ENCODE results near the gene LY6G6C. TPM values are rescaled to one million over a fixed set of nuclear protein-coding genes. Genes with fewer than 3 reads are reported as not detected.

LY6G6C gene
- total and polyA plus RNA-seq, 2 of the 13 experiments (the other 11 are each of a cell fraction or from before 2014, with no cell fraction given), result 0.15 TPM; not detected in 1

GRCh38 chr6:31729979-31730630 lies 8.6 kb upstream of the LY6G6C start (continued):
- TF ChIP-seq, protein P1, sequence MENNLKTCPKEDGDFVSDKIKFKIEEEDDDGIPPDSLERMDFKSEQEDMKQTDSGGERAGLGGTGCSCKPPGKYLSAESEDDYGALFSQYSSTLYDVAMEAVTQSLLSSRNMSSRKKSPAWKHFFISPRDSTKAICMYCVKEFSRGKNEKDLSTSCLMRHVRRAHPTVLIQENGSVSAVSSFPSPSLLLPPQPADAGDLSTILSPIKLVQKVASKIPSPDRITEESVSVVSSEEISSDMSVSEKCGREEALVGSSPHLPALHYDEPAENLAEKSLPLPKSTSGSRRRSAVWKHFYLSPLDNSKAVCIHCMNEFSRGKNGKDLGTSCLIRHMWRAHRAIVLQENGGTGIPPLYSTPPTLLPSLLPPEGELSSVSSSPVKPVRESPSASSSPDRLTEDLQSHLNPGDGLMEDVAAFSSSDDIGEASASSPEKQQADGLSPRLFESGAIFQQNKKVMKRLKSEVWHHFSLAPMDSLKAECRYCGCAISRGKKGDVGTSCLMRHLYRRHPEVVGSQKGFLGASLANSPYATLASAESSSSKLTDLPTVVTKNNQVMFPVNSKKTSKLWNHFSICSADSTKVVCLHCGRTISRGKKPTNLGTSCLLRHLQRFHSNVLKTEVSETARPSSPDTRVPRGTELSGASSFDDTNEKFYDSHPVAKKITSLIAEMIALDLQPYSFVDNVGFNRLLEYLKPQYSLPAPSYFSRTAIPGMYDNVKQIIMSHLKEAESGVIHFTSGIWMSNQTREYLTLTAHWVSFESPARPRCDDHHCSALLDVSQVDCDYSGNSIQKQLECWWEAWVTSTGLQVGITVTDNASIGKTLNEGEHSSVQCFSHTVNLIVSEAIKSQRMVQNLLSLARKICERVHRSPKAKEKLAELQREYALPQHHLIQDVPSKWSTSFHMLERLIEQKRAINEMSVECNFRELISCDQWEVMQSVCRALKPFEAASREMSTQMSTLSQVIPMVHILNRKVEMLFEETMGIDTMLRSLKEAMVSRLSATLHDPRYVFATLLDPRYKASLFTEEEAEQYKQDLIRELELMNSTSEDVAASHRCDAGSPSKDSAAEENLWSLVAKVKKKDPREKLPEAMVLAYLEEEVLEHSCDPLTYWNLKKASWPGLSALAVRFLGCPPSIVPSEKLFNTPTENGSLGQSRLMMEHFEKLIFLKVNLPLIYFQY (CRISPR knock-in tag; IDR thresholded peaks at IDR 0.05; ENCODE audit: borderline replicate concordance), result no peak
- TF ChIP-seq PHB2 (IDR thresholded peaks at IDR 0.05; ENCODE audit: partially characterized antibody) (no peak), ZSCAN29 (CRISPR knock-in tag; conservative IDR thresholded peaks at IDR 0.05) (peak; percentile 86), ADNP (CRISPR knock-in tag; IDR thresholded peaks at IDR 0.05) (no peak), ZNF746 (CRISPR knock-in tag; IDR thresholded peaks at IDR 0.05) (no peak), SYNCRIP (IDR thresholded peaks at IDR 0.05; ENCODE audit: insufficient read depth, low read depth, low read length) (no peak), RXRB (CRISPR knock-in tag; IDR thresholded peaks at IDR 0.05; ENCODE audit: borderline replicate concordance) (no peak), NFYC (CRISPR knock-in tag; IDR thresholded peaks at IDR 0.05) (no peak; the same call in 1 of the 2 replicates), WIZ (CRISPR knock-in tag; IDR thresholded peaks at IDR 0.05) (no peak), ZNF510 (CRISPR knock-in tag; IDR thresholded peaks at IDR 0.05; ENCODE audit: low read depth) (no peak), YY1 (IDR thresholded peaks at IDR 0.05; ENCODE audit: insufficient read depth, insufficient replicate concordance, low read depth, low read length) (no peak), REPIN1 (CRISPR knock-in tag; IDR thresholded peaks at IDR 0.05; ENCODE audit: borderline replicate concordance, low read depth) (peak; percentile 9; the same call in 1 of the 2 replicates), PREB (CRISPR knock-in tag; IDR thresholded peaks at IDR 0.05) (0 out of 2 replicates have a peak, but pooled peaks have one; percentile 21)
- TF ChIP-seq, protein P2, sequence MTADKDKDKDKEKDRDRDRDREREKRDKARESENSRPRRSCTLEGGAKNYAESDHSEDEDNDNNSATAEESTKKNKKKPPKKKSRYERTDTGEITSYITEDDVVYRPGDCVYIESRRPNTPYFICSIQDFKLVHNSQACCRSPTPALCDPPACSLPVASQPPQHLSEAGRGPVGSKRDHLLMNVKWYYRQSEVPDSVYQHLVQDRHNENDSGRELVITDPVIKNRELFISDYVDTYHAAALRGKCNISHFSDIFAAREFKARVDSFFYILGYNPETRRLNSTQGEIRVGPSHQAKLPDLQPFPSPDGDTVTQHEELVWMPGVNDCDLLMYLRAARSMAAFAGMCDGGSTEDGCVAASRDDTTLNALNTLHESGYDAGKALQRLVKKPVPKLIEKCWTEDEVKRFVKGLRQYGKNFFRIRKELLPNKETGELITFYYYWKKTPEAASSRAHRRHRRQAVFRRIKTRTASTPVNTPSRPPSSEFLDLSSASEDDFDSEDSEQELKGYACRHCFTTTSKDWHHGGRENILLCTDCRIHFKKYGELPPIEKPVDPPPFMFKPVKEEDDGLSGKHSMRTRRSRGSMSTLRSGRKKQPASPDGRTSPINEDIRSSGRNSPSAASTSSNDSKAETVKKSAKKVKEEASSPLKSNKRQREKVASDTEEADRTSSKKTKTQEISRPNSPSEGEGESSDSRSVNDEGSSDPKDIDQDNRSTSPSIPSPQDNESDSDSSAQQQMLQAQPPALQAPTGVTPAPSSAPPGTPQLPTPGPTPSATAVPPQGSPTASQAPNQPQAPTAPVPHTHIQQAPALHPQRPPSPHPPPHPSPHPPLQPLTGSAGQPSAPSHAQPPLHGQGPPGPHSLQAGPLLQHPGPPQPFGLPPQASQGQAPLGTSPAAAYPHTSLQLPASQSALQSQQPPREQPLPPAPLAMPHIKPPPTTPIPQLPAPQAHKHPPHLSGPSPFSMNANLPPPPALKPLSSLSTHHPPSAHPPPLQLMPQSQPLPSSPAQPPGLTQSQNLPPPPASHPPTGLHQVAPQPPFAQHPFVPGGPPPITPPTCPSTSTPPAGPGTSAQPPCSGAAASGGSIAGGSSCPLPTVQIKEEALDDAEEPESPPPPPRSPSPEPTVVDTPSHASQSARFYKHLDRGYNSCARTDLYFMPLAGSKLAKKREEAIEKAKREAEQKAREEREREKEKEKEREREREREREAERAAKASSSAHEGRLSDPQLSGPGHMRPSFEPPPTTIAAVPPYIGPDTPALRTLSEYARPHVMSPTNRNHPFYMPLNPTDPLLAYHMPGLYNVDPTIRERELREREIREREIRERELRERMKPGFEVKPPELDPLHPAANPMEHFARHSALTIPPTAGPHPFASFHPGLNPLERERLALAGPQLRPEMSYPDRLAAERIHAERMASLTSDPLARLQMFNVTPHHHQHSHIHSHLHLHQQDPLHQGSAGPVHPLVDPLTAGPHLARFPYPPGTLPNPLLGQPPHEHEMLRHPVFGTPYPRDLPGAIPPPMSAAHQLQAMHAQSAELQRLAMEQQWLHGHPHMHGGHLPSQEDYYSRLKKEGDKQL (CRISPR knock-in tag; IDR thresholded peaks at IDR 0.05; ENCODE audit: low read depth), result no peak
- TF ChIP-seq, protein P3, sequence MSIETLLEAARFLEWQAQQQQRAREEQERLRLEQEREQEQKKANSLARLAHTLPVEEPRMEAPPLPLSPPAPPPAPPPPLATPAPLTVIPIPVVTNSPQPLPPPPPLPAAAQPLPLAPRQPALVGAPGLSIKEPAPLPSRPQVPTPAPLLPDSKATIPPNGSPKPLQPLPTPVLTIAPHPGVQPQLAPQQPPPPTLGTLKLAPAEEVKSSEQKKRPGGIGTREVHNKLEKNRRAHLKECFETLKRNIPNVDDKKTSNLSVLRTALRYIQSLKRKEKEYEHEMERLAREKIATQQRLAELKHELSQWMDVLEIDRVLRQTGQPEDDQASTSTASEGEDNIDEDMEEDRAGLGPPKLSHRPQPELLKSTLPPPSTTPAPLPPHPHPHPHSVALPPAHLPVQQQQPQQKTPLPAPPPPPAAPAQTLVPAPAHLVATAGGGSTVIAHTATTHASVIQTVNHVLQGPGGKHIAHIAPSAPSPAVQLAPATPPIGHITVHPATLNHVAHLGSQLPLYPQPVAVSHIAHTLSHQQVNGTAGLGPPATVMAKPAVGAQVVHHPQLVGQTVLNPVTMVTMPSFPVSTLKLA (IDR thresholded peaks at IDR 0.05), result no peak
- TF ChIP-seq, protein P4, sequence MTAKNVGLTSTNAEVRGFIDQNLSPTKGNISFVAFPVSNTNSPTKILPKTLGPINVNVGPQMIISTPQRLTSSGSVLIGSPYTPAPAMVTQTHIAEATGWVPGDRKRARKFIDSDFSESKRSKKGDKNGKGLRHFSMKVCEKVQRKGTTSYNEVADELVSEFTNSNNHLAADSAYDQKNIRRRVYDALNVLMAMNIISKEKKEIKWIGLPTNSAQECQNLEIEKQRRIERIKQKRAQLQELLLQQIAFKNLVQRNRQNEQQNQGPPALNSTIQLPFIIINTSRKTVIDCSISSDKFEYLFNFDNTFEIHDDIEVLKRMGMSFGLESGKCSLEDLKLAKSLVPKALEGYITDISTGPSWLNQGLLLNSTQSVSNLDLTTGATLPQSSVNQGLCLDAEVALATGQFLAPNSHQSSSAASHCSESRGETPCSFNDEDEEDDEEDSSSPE (CRISPR knock-in tag; IDR thresholded peaks at IDR 0.05), result no peak

Measured in HepG2 (cell line).